ENCODE results near the gene ECE2. TPM values are rescaled to one million over a fixed set of nuclear protein-coding genes. Genes with fewer than 3 reads are reported as not detected.

ECE2 gene
- total and polyA plus RNA-seq, 2 experiments from 2014 or later: not detected

DNA sequence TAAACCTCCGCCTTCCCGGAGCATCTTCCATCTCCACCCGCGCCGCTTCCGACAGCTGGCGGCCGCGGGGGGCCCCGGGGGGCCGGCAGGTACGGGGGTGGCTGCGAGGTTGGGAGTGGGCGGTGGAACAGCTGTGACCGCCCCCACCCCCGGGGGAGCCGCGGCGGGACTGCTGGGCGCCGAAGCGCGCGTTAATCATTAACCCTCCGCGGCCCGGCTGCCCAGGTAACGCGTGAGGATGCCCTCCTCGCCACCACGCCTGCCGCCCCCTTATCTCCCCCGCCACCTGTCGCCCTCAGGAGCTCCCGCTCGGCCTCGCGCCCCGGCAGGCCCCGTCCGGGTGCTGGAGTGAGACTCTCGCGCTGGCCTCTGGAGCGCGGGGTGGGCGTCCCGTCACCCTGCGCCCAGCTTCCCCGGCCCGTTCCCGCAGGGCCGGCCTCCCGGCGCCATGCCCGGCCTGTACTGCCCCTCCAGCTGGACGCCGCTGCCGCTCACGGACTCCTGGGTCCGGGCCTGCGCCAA is 45.7 kb upstream of the ECE2 start:
- Histone ChIP-seq H3K79me2 (ENCODE audit: insufficient read depth) (no peaks in the 10 kb centered on the region), H3K4me1 (ENCODE audit: insufficient read depth) (no peaks in the 10 kb centered on the region), H3K36me3 (ENCODE audit: low read depth) (no peaks in the 10 kb centered on the region), H3K4me2 (ENCODE audit: unreplicated experiment) (peak overlapping the region; percentile 61), H3F3A (ENCODE audit: insufficient read depth) (no peaks in the 10 kb centered on the region), H3K9me2 (ENCODE audit: insufficient read depth) (no peaks in the 10 kb centered on the region), H3K9me3 (ENCODE audit: low read depth) (no peaks in the 10 kb centered on the region), H3K27me3 (replicated peaks; ENCODE audit: insufficient read depth) (peaks cover 47% of the 10 kb centered on the region), H3K27ac (no peak overlapping the region), H3K4me3 (peak overlapping the region; percentile 64), H3K9ac (no peak overlapping the region), H4K20me1 (ENCODE audit: insufficient read depth) (no peaks in the 10 kb centered on the region), H2AFZ (0 out of 2 replicates have a peak overlapping the region, but pooled peaks have one; percentile 38)
- peak; percentile 20 for DNase-seq
- no peak for TF ChIP-seq EZH2 (IDR thresholded peaks at IDR 0.05; ENCODE audit: insufficient read depth, poor library complexity, severe bottlenecking)
- no peak for TF ChIP-seq EZH2phosphoT487 (IDR thresholded peaks at IDR 0.05; ENCODE audit: insufficient read depth, low read depth)
- in situ Hi-C loops (cut with MboI): no loop called here
- 1% methylated on average over 15 to 31 of the region's 61 CpGs for WGBS, 2 experiments (ENCODE audit: low coverage in 1 of 2, low lambda C conversion rate in 2 of 2, missing lambda C conversion rate in 2 of 2)

DNA sequence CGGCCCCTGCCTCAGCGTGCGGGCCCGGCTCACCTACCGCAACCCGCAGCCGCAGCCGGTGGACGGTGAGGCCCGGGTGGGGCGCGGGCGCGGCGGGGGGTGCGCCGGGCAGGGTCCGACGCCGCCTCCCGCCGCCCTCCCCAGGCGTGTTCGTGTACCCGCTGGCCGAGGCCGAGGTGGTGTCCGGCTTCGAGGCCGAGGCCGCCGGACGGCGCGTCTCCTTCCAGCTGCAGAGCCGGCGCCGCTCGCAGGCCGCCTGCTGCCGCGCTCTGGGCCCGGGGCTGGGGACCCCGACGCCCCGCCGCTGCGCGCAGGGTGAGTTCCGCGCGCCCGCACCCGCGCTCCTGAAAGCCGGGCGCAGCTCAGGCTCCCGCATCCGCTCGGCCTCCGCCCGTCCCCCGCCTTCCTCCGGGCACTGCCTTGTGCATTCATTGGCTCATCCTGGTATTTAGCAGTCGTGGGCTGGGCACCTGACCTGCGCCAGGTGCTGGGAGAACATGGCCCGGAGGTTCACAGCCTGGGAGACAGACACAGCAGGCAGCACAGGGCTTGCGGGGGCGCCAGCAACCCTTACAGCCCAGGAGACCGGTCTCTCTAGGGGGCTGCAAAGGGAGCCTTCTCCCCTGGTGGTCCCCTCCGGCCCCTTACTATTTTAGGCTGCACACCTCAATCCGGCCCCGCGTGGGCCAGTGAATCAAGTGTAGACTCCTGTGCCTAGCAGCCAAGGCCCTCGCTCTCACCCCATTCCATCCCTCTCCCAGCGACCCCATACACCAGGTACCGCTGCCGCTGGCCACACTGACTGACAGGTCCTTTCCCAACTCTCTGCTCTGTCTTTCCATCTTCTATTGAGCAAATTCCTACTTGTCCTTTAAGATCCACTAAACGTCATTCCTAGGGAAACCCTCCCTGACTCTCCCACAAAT is 45.0 kb upstream of the ECE2 start:
- no peaks in the 10 kb centered on the region for H3K79me2 ChIP-seq (ENCODE audit: insufficient read depth)
- H3K4me3 ChIP-seq: peak overlapping the region; percentile 64
- WGBS, 2 experiments (ENCODE audit: low coverage in 1 of 2, low lambda C conversion rate in 2 of 2, missing lambda C conversion rate in 2 of 2): 8% methylated on average over 59 to 70 of the region's 79 CpGs

DNA sequence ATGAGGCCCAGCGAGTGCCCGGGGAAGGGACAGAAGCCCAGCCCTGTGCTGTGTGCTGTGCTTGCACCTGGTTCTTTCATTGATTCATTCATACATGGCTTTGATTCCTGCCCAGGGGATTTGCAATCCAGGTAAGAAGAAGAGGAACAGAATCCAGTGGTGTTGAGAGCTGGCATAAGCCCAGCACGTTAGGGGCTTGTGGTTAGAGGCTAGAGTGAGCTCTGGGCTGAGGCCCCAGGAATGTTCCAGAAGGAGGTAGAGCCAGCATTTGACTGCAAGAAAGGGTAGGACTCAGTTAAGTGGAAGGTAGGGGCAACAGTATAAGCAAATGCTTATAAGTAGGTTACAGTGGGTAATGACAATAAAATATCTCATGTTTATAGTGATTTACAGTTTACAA is 44.2 kb upstream of the ECE2 start:
- H2AFZ ChIP-seq: no peak overlapping the region
- H3K27me3 ChIP-seq (replicated peaks; ENCODE audit: insufficient read depth): peaks cover 39% of the 10 kb centered on the region
- no peak for DNase-seq
- no peaks in the 10 kb centered on the region for H3K4me1 ChIP-seq (ENCODE audit: insufficient read depth)
- no peak overlapping the region for H3K27ac ChIP-seq
- no peaks in the 10 kb centered on the region for H3K36me3 ChIP-seq (ENCODE audit: low read depth)
- H3K4me2 ChIP-seq (ENCODE audit: unreplicated experiment): no peak overlapping the region
- H3K9me3 ChIP-seq (ENCODE audit: low read depth): no peaks in the 10 kb centered on the region
- no peaks in the 10 kb centered on the region for H3K9me2 ChIP-seq (ENCODE audit: insufficient read depth)
- H4K20me1 ChIP-seq (ENCODE audit: insufficient read depth): no peaks in the 10 kb centered on the region
- 0 to 49% methylated on average over 1 to 3 of the region's 3 CpGs for WGBS, 2 experiments (ENCODE audit: low coverage in 1 of 2, low lambda C conversion rate in 2 of 2, missing lambda C conversion rate in 2 of 2)
- H3K9ac ChIP-seq: no peak overlapping the region
- TF ChIP-seq EZH2 (IDR thresholded peaks at IDR 0.05; ENCODE audit: insufficient read depth, poor library complexity, severe bottlenecking) (no peak), EZH2phosphoT487 (IDR thresholded peaks at IDR 0.05; ENCODE audit: insufficient read depth, low read depth) (no peak)
- no peaks in the 10 kb centered on the region for H3K79me2 ChIP-seq (ENCODE audit: insufficient read depth)
- in situ Hi-C loops (cut with MboI): no loop called here
- H3F3A ChIP-seq (ENCODE audit: insufficient read depth): no peaks in the 10 kb centered on the region
- H3K4me3 ChIP-seq: no peak overlapping the region

More for the DNA sequence above, 45.0 kb upstream of the ECE2 start:
- DNase-seq: peak; percentile 23
- Histone ChIP-seq H3K36me3 (ENCODE audit: low read depth) (no peaks in the 10 kb centered on the region), H4K20me1 (ENCODE audit: insufficient read depth) (no peaks in the 10 kb centered on the region), H3K9me2 (ENCODE audit: insufficient read depth) (no peaks in the 10 kb centered on the region), H3K9ac (no peak overlapping the region), H3K9me3 (ENCODE audit: low read depth) (no peaks in the 10 kb centered on the region), H3K27ac (no peak overlapping the region), H3K27me3 (replicated peaks; ENCODE audit: insufficient read depth) (peaks cover 43% of the 10 kb centered on the region), H2AFZ (no peak overlapping the region), H3K4me2 (ENCODE audit: unreplicated experiment) (peak overlapping the region; percentile 61), H3F3A (ENCODE audit: insufficient read depth) (no peaks in the 10 kb centered on the region), H3K4me1 (ENCODE audit: insufficient read depth) (no peaks in the 10 kb centered on the region)
- peak; percentile 67 for TF ChIP-seq EZH2 (IDR thresholded peaks at IDR 0.05; ENCODE audit: insufficient read depth, poor library complexity, severe bottlenecking)
- TF ChIP-seq EZH2phosphoT487 (IDR thresholded peaks at IDR 0.05; ENCODE audit: insufficient read depth, low read depth): 0 out of 2 replicates have a peak, but pooled peaks have one; percentile 1
- in situ Hi-C loops (cut with MboI): no loop called here

DNA sequence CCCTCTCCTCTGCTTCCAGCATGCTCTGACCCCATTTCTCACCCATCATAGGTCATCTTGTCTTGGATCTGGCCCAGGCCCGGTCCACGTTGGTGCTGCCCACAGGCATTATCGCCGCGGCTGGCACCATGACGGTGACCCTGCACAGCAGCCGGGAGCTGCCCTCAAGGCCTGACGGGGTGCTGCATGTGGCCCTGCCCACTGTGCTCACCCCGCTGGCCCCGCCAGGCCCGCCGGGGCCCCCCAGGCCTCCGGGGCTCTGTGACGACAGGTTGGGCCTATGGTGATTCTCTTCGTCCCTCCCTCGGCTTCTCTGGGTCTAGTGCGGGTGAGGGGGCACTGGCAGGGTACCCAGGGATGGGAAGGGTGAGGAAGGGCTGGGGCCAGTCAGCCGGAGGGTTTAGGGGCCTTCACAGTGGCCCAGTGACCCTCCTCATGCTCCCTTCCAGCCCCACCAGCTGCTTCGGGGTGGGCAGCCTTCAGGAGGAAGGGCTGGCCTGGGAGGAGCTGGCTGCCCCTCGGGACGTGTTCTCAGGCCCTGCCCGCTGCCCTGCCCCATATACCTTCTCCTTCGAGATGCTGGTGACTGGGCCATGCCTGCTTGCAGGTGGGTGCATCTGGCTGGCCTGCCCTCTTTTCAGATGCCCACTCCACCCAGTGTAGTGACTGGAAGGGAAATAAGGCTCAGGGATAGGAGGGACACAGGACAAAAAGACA is 42.5 kb upstream of the ECE2 start:
- Histone ChIP-seq H3K27ac (no peak overlapping the region), H3K79me2 (ENCODE audit: insufficient read depth) (no peaks in the 10 kb centered on the region), H2AFZ (no peak overlapping the region), H3K9me3 (ENCODE audit: low read depth) (no peaks in the 10 kb centered on the region), H3F3A (ENCODE audit: insufficient read depth) (no peaks in the 10 kb centered on the region), H3K36me3 (ENCODE audit: low read depth) (no peaks in the 10 kb centered on the region), H3K27me3 (replicated peaks; ENCODE audit: insufficient read depth) (peaks cover 33% of the 10 kb centered on the region), H3K9ac (no peak overlapping the region), H3K9me2 (ENCODE audit: insufficient read depth) (no peaks in the 10 kb centered on the region), H3K4me3 (no peak overlapping the region), H3K4me2 (ENCODE audit: unreplicated experiment) (no peak overlapping the region), H3K4me1 (ENCODE audit: insufficient read depth) (no peaks in the 10 kb centered on the region), H4K20me1 (ENCODE audit: insufficient read depth) (no peaks in the 10 kb centered on the region)
- in situ Hi-C loops (cut with MboI): no loop called here
- TF ChIP-seq EZH2phosphoT487 (IDR thresholded peaks at IDR 0.05; ENCODE audit: insufficient read depth, low read depth) (no peak), EZH2 (IDR thresholded peaks at IDR 0.05; ENCODE audit: insufficient read depth, poor library complexity, severe bottlenecking) (no peak)
- WGBS, 2 experiments (ENCODE audit: low coverage in 1 of 2, low lambda C conversion rate in 2 of 2, missing lambda C conversion rate in 2 of 2): 82 to 83% methylated on average over 22 of the region's 23 CpGs
- no peak for DNase-seq
